ENCODE measurements around the gene CA6.
"Not testable (repeated sequence)": the region's sequence is repeated elsewhere in the genome, so short reads cannot be mapped to it uniquely, and the experiment has no call there.

GRCh38 chr1:9001534-9002214, 56.0 kb downstream of the CA6 start:
- not testable (repeated sequence) for TF ChIP-seq CREB5 (CRISPR knock-in tag; IDR thresholded peaks at IDR 0.05; ENCODE audit: low read depth); ZFP30 (CRISPR knock-in tag; IDR thresholded peaks at IDR 0.05); PATZ1 (CRISPR knock-in tag; IDR thresholded peaks at IDR 0.05; ENCODE audit: borderline replicate concordance); TCF4 (CRISPR knock-in tag; IDR thresholded peaks at IDR 0.05; ENCODE audit: borderline replicate concordance); POU6F1 (CRISPR knock-in tag; IDR thresholded peaks at IDR 0.05; ENCODE audit: borderline replicate concordance, low read depth); RARB (CRISPR knock-in tag; IDR thresholded peaks at IDR 0.05); ZNF565 (CRISPR knock-in tag; conservative IDR thresholded peaks at IDR 0.05; ENCODE audit: low read depth); ESRRG (CRISPR knock-in tag; IDR thresholded peaks at IDR 0.05); ZFP3 (CRISPR knock-in tag; IDR thresholded peaks at IDR 0.05)

Data from SK-N-SH treated with all-trans-retinoic acid at 6 μM for 48 hours (cell line).